Measurements from ENCODE around the gene KLF7. TPM values are rescaled to one million over a fixed set of nuclear protein-coding genes. Genes with fewer than 3 reads are reported as not detected.

The KLF7 gene
- 10 to 100 TPM; 64.2 to 64.5 TPM for total RNA-seq
- long read RNA-seq, donor 1, full-length matches to known transcripts, result 5 of 27 reads
- long read RNA-seq, donor 1, partial matches to known transcripts, result 15 of 27 reads
- long read RNA-seq, donor 1, other reads (novel, unspliced or antisense), result 7 of 27 reads
- long read RNA-seq, donor 2, full-length matches to known transcripts, result 4 of 28 reads
- long read RNA-seq, donor 2, partial matches to known transcripts, result 4 of 28 reads
- long read RNA-seq, donor 2, other reads (novel, unspliced or antisense), result 20 of 28 reads

DNA sequence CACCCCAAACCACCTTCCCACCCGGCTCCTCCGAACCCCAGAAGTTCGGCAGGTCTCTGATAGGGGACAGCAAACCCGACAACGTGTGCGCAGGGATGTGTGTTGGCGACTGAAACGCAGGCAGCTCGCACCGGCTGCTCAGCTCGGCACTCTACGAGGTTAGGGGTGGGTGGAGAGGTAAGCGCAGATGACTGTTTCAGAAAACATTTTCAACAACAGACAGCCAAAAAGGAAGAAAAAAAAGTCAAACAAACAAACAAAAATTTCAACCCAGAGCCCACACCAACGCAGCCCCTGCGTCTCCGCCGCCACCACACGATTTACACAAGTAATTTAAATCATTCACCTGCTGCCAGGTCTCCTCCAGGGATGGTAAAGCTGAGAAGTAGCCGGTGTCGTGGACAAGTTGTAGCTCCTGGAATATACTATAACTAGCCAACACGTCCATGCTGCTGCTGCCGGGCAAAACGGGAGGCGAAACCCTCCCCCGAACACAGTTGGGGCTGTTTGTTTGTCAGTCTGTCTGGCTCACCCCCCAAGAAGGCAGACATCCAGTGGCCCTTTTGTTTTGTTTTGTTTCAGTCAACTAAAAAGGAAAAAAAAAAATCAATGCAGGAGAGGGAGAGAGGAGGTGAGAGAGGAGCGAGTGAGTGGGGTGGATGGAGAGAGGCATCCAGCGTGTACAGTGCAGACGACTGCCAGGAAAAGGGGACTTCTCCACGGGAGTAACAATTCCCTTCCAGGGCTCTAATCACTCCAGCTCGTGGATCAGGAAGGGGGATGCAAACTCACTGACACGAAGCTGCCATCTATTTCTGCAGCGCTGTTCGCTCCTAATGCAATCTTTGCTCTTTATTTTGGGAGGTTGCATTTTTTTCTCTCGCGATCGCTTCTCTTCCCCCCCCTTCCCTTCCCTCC lies at the start of gene KLF7:
Gene KLF7 (minus strand): TSS at position 828 of the 918 bp plus-strand sequence. CDS start 380 bp downstream, at position 448.
- peak; percentile 85 for DNase-seq (ENCODE audit: low spot score)
- intact Hi-C loops (cut with DNase I), result loop anchor here in 1 of 2 donors (5.0 to 10.0 kb wide), 4 partner anchors 89 to 361 kb away; no protein-coding TSS in a partner anchor

DNA sequence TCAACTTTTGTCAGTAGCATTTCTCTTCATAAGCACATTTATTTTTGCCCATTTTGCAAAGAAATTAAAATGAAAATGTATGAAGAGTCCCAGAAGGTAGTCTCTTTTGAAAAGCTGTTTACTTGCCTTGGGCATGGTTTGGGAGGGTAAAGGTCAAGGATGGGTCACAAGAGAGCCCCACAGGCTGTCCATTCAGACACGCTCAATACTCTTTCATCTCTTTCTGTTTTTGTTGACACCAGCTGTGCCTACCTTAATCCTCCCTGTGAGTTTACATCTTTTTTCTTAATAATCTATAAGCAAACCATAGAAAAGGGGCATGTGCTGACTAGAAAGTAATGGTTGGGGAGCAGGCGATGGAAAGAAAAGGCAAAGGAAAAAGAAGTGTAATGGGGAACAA lies 49.6 kb upstream of the KLF7 start:
- no peak for DNase-seq (ENCODE audit: low spot score)
- intact Hi-C loops (cut with DNase I), result no loop called here

DNA sequence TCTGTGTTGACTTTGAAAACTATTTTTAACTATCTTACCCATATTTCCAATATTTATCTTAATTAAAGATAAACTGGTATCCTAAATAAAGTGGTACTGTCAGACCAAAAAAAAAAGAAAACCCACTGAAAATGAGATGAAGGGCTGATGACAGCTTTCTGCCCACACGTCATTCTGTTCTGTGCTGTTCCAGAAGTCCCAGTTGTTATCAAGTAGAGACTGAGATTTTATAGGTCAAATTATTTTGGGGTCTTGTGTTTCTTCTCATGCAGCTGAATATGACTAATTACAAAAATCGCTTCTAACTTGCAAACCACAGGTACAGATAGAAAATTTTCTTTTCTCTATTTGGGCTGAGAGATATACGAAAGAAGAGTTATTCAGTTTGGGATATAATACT lies 48.7 kb upstream of the KLF7 start:
- intact Hi-C loops (cut with DNase I), result no loop called here
- no peak for DNase-seq (ENCODE audit: low spot score)

DNA sequence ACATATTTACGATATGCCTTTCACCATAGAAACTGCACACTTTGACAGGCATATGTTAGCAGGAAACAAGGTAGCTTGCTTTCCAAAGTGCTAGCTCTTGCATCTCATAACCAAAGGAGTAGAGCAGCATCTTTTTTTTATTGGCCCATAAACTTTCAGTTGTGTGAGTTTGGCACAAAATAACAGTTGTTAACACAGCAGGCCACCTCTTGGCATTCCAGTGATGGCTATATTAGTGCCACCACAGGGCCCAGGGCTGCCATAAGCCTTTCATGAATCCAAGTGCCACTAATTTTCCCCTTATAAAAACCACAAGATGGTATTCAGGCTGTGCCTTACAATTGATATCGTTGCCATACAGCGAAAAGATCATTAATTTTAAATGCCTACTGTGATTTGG lies 40.3 kb upstream of the KLF7 start:
- DNase-seq (ENCODE audit: low spot score), result no peak
- intact Hi-C loops (cut with DNase I), result no loop called here

DNA sequence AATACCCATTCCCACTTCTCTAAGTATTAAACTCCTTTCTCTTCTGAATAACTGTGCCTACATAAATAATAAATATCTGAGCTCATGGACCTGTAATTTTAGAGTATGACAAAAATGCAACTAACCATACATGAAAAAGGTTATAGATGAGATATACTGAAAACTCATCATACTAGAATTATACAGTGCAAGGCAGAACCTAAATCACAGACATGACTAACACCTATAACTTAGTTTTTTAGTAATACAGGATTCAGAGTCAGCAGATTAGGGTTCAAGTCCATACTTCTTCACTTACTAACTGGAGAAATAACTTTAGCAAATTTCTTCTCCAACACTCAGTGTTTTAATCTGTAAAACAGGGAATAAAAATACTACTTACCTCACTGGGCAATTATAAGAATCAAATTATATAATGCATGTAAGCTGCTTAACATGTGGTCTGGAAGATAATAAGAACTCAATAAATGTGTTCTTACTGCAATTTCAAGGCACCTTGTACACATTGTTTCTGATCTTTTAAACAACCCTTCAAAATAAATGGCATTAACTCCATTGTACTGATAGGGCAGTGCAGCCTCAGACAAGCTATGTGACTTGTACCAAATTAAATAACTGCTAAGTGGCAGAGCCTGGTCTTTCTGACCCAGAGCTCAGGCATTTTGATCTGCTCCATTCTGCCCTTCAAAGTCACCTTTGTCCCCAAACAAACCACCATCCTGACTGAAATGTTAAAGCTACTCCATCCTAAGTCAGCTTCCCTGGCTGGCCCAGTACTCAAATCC lies 39.6 kb upstream of the KLF7 start:
- DNase-seq (ENCODE audit: low spot score), result no peak
- intact Hi-C loops (cut with DNase I), result no loop called here

DNA sequence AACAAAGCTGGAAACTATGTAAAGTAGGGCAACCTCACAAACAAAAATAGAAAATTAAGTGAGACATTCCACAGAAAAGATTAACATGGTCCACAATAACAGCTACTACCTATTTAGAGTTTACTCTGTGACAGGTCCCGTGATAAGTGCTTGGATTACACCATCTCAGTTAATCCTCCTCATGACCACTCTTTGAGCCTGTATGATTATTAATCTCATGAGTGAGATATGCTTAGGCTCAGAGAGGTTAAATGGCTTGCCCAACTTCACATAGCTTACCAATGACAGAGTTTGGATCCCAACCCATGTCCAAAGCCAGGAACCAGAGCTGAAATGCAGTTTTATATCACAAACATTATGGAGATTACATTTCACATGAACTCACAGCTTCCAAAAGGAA lies 37.3 kb upstream of the KLF7 start:
- intact Hi-C loops (cut with DNase I), result no loop called here
- DNase-seq (ENCODE audit: low spot score), result no peak

DNA sequence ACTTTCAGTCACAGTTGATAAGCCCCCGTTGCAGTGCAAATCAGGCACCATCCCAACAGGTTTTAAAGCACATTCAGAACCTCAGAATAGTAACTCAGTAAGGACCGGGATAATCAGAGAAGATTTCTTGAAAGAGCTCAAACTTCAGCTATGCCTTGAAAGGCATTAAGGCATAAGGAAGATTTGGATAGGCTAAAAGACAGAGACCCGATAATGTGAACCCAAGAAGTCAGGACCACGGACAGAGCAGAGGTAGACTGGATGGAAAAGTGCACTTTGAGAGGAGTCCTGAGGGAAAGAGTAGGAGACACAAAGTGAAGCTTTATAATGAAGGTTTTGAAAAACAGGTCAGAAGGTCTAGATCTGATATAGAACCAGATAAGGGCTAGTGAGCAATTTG lies 36.9 kb upstream of the KLF7 start:
- DNase-seq (ENCODE audit: low spot score), result no peak
- intact Hi-C loops (cut with DNase I), result no loop called here

DNA sequence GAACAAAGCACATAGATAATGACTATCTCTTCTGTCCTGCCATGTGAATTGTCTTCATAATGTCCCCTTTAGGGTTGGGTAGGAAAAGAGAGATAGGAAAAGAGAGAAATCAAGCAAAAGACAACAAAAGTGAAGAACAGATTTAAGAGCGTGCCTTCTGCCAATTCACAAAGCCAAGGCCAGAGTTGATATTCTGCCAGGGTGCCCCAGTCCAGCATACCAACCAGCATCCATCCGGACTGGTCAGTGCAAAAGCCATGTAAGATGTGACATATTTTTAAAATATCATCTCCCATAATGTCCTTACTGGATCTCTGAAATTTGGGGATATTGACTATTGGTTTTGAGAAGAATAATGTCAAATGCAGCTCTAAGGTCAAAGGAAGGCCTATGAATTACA lies 35.7 kb upstream of the KLF7 start:
- no peak for DNase-seq (ENCODE audit: low spot score)
- intact Hi-C loops (cut with DNase I), result no loop called here

DNA sequence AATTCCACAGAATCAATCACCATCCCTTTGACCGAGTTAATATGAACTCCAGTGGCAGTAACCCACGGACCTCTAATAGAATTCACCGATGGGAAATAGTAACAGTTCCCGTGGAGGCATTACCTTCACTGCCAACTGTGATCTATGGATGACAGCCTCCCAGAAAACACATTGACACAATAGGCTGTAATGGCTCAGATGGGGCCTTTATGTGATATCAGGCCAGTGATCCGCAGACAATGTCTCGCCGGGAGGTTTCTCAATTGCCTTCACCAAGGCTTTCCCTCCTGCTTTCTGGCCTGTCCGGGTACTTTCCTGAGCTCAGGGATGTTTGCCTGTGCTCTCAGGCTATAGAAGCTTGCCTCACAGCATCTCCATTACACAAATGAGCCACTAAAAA lies 34.4 kb upstream of the KLF7 start:
- intact Hi-C loops (cut with DNase I), result no loop called here
- DNase-seq (ENCODE audit: low spot score), result no peak

DNA sequence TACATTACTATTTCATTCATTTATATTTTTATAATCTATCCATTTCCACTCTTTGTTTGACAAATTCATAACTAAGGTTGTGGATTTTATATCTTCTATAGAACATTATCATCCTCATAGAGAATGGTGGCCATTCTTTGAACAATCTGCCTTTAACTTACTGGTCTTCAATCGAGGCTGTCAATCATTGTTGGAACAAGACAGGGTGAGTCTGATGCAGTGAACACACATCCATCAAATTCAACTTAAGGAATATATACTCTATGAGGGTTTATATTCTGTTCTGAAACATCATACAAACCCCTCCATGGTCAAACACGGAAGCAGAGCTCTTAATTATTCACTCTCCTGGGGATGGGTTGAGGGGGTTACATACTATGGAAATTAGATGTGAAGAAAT lies 28.3 kb upstream of the KLF7 start:
- intact Hi-C loops (cut with DNase I), result no loop called here
- no peak for DNase-seq (ENCODE audit: low spot score)

DNA sequence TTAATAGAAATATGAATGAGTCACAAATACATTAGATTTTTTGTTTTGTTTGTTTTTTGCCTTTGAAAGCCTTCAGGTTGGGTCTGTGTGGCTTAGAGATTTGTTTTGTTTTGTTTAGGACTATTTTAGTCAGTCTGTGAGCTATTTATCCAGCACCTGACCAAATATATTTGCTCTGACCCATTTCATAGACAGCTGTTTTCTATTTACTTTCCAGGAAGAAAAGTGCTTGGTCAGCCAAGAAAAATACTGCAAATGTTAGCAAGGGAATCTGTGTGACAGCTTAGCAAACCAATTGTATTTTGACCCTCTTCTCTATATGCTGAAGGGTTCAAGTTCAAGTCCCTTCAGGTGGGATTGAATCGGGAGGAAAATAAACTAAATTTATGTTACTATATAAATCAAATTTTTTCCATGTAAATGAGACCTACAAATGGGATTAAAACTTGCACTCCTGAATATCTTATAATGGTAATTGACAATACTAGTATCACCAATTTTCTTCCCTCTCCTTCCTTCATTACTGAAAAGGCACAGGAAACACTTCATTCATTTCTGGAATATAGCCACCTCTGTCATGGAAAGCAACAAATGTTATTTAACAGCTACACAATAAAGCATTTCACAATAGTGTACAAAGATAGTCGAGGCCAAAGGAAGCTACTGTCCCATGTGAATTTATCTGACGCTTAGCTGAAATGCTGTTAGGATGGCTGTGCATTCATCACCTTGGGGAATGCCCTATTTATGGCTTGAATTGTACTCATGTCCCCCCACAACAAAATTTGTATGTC lies 23.1 kb upstream of the KLF7 start:
- intact Hi-C loops (cut with DNase I), result no loop called here
- DNase-seq (ENCODE audit: low spot score), result no peak

DNA sequence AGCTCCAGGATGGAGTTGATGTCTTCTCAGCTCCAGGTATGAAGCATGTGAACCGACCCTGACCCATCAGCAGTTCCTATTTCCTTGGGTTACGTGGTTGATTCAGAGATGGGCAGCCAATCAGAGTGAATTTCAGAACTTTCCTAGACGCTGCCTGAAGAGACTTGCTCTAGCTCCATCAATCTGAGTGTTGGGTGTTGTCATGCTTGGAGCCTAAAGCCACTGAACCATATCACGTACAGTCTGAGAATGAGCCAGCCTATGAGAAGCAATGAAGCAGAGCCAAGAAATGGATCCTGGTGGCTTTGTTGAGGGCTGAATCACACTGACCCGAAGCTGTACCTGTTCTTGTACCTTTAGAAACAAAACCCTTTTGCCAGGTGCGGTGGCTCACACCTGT lies 19.6 kb upstream of the KLF7 start:
- no peak for DNase-seq (ENCODE audit: low spot score)
- intact Hi-C loops (cut with DNase I), result no loop called here

DNA sequence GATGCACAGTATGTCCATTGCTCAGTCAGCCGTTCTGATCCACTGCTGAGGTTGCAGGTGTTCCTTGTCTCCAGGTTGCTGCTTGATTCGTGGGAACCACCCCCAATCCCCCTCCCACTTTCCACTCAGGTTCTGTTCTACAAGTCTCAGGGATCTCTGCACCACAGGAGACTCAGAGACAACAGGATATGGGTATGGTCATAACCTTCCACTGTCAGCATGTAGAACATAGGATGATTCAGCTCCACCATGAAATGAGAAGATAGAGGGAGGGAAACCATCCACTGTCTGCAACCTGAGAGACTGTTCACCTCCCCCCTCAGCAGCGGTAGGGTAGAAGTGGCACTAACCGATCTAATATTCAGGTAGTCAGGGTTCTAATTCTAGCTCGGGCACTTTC lies 19.0 kb upstream of the KLF7 start:
- intact Hi-C loops (cut with DNase I), result no loop called here
- no peak for DNase-seq (ENCODE audit: low spot score)

DNA sequence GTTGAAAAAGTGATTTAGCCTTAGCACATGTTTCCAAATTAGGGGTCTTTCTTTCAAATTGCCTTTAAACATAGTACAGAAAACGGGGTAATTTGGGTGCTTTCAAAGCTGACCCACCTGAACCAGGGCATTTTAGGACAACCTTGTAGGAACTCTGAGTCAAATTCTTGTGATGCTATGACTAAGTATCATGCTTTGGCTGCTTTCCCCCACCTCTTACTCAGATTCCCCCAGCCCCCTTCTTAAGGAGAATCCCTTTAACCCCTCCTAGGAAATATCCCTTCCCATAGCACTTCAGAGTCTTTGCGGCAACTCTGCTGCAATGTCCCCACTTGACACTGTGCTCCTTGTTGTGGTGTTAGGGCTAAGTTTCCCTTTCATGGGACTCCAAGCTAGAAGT lies 18.6 kb upstream of the KLF7 start:
- intact Hi-C loops (cut with DNase I), result no loop called here
- DNase-seq (ENCODE audit: low spot score), result no peak

DNA sequence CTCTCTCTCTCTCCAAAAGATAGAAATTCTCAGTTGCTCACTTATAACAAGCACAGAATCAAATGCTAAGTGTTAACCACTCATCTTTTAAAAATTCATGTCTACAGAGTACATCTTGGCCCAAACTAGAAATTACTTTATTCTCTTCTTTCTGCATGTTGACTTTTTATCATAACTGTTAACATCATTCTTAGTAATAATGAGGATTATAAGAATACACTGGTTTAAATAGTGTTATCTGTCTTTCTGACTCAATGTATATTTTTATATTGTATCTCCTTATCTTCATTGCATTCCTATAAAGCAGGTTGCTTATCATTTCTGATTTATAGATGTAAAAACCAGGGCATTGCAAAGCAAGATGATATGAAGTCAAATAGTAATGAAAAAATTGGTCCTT lies 17.8 kb upstream of the KLF7 start:
- DNase-seq (ENCODE audit: low spot score), result no peak
- intact Hi-C loops (cut with DNase I), result no loop called here

DNA sequence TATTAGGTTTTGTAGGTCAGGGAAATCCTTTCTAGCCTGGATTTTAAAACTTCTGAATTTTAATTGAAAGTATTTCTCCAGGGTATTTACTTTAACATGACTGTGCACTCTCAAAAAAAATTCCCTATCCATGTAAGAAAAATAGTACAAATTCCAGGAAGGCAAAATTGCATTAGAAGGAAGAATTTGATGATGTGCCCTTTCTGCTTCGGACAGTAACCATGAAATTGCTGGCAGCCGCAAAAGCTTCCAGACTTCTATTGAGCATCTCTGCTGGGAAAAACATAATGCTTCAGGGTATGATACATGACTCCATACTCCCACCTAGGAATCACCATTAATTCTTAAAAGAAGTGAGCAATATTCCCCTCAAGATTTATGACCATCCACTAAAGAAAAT lies 17.2 kb upstream of the KLF7 start:
- no peak for DNase-seq (ENCODE audit: low spot score)
- intact Hi-C loops (cut with DNase I), result no loop called here

DNA sequence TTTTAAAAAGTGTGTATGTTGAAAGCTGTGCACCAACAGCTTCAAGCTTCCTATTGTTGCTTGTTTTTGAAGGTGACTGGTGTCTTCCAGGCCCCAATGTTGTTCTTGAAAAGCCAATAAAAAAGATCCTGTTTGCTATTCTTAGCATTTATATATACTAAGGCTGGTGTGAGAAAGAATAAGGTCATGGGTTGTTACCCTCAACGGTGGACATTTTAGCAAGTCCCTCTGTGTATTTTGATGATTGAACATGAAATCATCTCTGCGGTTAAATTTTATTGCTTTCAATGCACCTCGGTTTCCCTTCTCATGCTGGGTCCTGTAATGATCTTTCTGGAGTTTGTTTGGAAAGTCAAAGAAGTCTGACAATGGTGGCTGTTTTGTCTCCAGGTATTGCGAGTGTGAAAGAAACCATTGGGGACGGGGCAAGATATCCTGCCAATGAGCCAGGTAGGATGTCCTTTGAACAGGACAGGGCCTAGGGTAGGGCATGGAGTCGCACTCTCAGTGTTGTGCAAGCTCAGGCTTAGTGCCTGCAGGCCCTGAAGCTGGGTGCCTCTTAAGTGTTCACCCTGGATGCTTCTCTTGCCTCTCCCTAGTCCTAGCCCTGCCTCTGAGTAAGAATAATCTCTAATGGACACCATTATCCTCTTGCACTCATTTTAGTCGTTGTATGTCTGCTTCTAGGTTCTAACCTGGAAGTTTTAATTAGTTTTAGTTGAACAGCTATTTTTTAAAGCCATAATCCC lies 16.0 kb upstream of the KLF7 start:
- DNase-seq (ENCODE audit: low spot score), result no peak
- intact Hi-C loops (cut with DNase I), result no loop called here

DNA sequence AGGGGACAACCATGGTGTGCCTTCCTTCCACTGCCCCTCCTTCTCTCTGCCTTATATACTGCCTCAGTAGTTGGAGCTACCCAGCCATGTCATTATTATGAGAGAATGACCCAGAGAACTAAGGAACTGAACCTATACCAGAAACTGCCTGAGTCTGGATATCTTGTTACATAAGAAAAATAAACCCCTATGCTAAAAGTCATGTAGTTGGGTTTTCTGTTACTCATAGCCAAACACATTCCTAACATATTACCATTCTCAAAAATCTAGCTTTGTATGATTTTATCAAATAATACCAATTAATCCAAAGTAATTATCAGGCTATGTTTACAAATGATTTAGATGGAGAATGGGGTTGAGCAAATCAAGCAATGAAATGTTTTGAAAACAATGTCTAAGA lies 15.0 kb upstream of the KLF7 start:
- intact Hi-C loops (cut with DNase I), result no loop called here
- no peak for DNase-seq (ENCODE audit: low spot score)

DNA sequence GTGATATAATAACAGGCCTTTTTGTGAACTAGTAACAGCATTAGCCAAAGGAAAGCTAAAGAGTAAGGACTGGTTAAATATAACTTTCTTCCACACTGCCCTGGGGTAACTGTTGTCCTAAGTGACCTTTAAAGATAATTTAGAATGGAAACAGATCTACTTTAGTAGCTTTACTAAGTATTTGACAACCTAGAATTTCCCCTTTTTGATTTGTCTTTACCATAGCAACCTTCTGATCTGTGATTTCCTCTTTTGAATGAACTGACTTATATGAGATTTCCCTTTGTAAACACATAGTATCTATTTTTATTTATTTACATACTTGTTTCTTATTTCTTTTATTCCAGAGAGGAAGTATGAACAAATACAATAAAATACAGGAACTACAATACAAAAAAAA lies 10.5 kb upstream of the KLF7 start:
- intact Hi-C loops (cut with DNase I), result no loop called here
- no peak for DNase-seq (ENCODE audit: low spot score)

All from posterior vena cava (tissue), 2 donors.